GM12874 (cell line): ENCODE results near the gene HELQ.

Experiments used
- TF ChIP-seq, protein P1 (sequence below): IDR thresholded peaks from 2 replicates; pipeline ENCODE4 v1.5.1; 2011; ENCODE audit warnings: low read depth, mild to moderate bottlenecking, control low read depth, low read length, moderate library complexity; ENCODE audit not compliant: insufficient read depth

HELQ gene

DNA sequence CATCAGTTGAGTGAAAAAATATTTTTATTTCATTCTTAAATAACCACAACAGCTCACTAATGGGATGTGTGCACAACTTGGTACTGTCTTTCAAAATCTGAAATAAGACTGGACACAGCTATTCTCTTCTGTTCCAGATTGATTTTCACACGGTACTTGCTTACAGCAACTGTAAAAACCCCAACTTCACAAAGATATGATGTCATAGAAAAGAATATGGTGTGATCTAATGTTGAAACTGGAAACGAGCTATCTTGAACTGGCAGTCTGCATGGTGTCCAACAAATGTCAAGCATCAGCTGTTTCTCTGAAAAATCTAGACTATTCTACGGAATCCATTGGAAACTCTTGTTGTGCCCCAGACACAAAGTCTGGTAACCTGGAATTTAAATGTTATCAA, 14.7 kb downstream of the HELQ start:
- TF ChIP-seq, protein P1, sequence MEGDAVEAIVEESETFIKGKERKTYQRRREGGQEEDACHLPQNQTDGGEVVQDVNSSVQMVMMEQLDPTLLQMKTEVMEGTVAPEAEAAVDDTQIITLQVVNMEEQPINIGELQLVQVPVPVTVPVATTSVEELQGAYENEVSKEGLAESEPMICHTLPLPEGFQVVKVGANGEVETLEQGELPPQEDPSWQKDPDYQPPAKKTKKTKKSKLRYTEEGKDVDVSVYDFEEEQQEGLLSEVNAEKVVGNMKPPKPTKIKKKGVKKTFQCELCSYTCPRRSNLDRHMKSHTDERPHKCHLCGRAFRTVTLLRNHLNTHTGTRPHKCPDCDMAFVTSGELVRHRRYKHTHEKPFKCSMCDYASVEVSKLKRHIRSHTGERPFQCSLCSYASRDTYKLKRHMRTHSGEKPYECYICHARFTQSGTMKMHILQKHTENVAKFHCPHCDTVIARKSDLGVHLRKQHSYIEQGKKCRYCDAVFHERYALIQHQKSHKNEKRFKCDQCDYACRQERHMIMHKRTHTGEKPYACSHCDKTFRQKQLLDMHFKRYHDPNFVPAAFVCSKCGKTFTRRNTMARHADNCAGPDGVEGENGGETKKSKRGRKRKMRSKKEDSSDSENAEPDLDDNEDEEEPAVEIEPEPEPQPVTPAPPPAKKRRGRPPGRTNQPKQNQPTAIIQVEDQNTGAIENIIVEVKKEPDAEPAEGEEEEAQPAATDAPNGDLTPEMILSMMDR: no peak

DNA sequence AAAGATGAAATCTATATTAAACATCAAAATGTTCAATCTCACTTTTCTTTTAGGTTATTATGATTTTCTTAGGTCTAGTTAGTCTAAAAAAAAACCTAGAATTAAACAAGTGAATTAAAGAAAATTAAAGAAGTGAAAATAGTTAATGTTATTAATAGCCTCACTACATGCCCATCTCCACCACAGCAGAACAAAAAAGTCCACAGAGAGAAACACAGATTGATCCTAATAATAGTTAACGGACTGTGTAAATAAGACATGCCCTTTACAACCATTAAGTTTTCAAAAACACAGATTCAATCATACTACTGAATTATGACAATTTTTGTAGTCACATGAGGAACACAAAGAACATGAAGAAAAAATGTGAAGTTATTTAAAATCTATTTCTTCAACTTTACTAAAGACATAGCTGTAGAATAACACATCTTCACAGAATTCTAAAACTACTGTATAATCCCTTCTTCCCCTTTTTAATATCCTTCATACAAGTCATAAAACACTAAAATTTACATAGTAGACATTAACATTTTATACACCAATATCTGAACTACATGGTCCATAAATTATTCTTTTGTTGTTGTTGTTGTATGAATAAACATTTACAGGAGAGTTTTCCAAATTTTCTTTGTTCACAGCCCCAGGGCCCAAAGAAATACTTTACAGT, 15.3 kb downstream of the HELQ start:
- TF ChIP-seq, protein P1: no peak

DNA sequence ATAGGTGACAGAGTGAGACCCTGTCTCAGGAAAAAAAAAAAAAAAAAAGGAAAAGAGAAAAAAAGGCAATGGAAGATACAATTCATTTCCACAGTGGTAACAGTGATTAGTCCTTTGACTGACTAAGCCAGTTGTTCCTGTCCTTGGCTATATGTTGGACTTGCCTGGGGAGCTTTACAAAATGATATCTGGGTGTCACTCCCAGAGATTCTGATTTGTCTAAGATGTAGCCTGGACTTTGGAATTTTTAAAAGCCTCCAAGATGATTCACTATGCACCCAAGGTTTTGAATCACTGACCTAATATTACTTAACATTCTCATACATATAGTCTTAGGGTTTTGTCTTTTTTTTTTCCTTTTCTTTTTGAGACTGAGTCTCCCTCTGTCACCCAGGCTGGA, 16.9 kb downstream of the HELQ start:
- TF ChIP-seq, protein P1: no peak

DNA sequence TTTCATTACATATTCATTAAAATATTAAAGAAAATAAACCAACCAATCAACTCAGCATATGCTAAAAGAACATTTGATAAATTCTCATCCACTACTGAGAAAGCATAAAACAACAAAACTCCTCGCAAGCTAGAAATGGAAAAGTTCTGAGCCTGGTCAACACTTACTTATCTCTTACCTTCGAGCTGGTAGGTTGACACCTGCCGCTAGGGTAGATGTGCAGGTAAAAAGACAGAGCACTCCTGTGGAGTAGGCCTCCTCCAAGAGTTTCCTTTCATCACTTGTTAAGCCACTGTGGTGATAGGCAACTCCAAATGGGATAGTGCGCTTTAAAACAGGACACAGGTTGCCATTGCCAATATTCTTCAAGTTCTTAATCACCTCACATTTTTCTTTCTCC, 18.9 kb downstream of the HELQ start:
- TF ChIP-seq, protein P1: no peak

DNA sequence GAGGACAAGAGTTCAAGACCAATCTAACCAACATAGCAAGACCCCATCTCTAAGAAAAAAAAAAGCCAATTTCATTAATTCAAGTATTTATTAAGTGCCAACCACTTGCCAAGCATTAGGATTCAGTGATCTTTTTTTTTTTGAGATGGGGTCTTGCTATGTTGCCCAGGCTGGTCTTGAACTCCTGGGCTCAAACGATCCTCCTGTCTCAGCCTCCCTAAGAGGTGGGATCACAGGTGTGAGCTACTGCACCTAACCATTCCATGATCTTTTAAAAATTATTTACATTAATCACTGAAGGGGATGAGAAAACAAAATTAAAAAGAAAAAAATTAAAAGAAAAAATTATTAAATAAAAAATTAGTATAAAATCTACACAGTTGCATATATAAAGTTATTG, 24.4 kb downstream of the HELQ start:
- TF ChIP-seq, protein P1: no peak

DNA sequence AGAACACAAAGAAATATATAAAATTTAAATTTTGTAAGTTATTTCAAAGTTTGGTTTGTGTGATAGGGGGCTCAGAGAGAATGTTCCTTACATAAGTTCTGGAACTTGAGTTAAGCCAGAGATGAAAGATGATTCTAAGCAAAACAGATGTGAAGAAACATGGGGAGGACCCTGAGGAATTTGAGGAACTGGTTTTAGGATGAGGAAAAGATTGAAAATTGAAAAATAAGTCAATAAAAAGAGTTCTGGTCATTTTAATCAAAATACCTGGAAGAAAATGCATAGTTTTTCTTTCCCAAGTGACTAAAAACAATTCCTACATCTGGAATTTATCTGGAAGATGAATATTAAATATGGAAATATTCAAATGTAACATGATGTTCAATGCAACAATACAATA, 37.4 kb downstream of the HELQ start:
- TF ChIP-seq, protein P1: no peak

DNA sequence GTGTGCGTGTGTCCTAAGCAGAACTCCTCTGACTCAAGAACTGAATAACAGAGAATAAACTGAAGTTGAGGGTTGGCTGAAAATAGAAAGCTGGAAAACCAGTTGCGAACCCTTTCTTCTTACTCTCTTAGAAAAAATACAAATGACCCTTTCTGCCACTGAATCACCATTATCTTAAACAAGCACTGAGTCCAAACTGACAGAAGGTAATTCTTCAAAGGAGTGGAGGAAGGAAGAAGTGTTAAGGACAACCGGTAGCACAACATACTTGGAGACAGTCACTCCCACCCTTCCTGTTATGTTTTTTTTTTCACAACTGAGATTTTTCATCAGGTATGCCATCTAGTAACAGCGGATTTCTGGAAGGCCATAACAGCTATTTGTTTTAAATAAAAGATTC, 38.1 kb downstream of the HELQ start:
- TF ChIP-seq, protein P1: no peak
